Sigmoid colon (tissue), 7 donors: ENCODE data around the gene MALL. TPM values are rescaled to one million over a fixed set of nuclear protein-coding genes. Genes with fewer than 3 reads are reported as not detected.

Experiments used
- DNase-seq: peaks from one replicate; pipeline ENCODE4 v3.0.0-alpha.2; 2019
- H3K27ac ChIP-seq, 4 donors: fragments of 200-600 bp; sonication (generic); one replicate each; pipeline ENCODE4 v1.5.1; 2016 to 2019; ENCODE audit warnings: mild to moderate bottlenecking in 1 of 4
- H3K27me3 ChIP-seq, 3 donors: fragments of 200-600 bp; sonication (generic); one replicate each; pipeline ENCODE4 v1.5.1; 2019; ENCODE audit warnings: mild to moderate bottlenecking in 1 of 3
- H3K36me3 ChIP-seq, 4 donors: fragments of 200-600 bp; sonication (generic); one replicate each; pipeline ENCODE4 v1.5.1; 2016 to 2019
- H3K4me1 ChIP-seq, 4 donors: fragments of 200-600 bp; sonication (generic); one replicate each; pipeline ENCODE4 v1.5.1; 2017 to 2019
- H3K4me3 ChIP-seq, 4 donors: fragments of 200-600 bp; sonication (generic); one replicate each; pipeline ENCODE4 v1.5.1; 2017 to 2019; ENCODE audit warnings: mild to moderate bottlenecking in 2 of 4, moderate library complexity in 1 of 4
- H3K9me3 ChIP-seq, 4 donors: fragments of 200-600 bp in 3 of 4; sonication (generic) in 3 of 4; one replicate each; pipeline versions ENCODE4 v1.5.1 to v1.6.1; 2013 to 2019
- CTCF ChIP-seq, 4 experiments: fragments of 450-650 bp in 3 of 4; fragments of 200-600 bp in 1 of 4; IDR thresholded peaks; one replicate each; pipeline ENCODE4 v1.5.1; 2016 to 2019; ENCODE audit warnings: antibody characterized with exemption in 4 of 4, mild to moderate bottlenecking in 3 of 4, moderate library complexity in 2 of 4
- EP300 ChIP-seq, 4 donors: sonication (generic); formaldehyde crosslinking; IDR thresholded peaks; one replicate each; pipeline ENCODE4 v1.6.1; 2017; ENCODE audit warnings: antibody characterized with exemption in 4 of 4
- POLR2A ChIP-seq, 2 donors: fragments of 450-650 bp; IDR thresholded peaks; one replicate each; pipeline ENCODE4 v1.6.1; 2016; ENCODE audit warnings: antibody characterized with exemption in 2 of 2, mild to moderate bottlenecking in 2 of 2, moderate library complexity in 2 of 2
- POLR2AphosphoS5 ChIP-seq, 4 donors: sonication (generic); formaldehyde crosslinking; IDR thresholded peaks; one replicate each; pipeline ENCODE4 v1.6.1; 2017; ENCODE audit warnings: antibody characterized with exemption in 4 of 4
- WGBS, 2 donors: extraction: QIAGEN DNeasy Blood & Tissue Kit; methylation state at CpG; one replicate each; pipeline ENCODE4 v1.1.7; 2013; 5-methylcytosine and 5-hydroxymethylcytosine counted together
- intact Hi-C: fragments of 100-400 bp; cut with DNase I; formaldehyde crosslinking; loops from one replicate; pipeline ENCODE4 v1.15.1; 2023
- polyA plus RNA-seq, 3 donors: library from polyadenylated mRNA; stranded (reverse); fragments of 200-250 nt; gene quantifications; one replicate each; pipeline ENCODE4 v1.2.3, GENCODE V29; 2013
- total RNA-seq, 4 donors: library from RNA; depleted of rRNA; stranded (reverse); fragments of >200 nt; gene quantifications; one replicate each; pipeline ENCODE4 v1.1.0, GENCODE V29; 2016
- donor health status: healthy with polysubstance abuse.
- donor health status: Bipolar disorder and iron deficiency.
- donor health status: healthy.

MALL gene
- total and polyA plus RNA-seq, 7 donors, result 1.5 to 183 (median 14.1) TPM

GRCh38 chr2:110126086-110126773 is 10.6 kb upstream of the MALL start:
- intact Hi-C loops, result no loop called here
- TF ChIP-seq CTCF (IDR thresholded peaks at IDR 0.05) (no peak), POLR2AphosphoS5 (IDR thresholded peaks at IDR 0.05) (no peak), EP300 (IDR thresholded peaks at IDR 0.05) (no peak), POLR2A (IDR thresholded peaks at IDR 0.05) (no peak)
- 86 to 87% methylated on average over 4 of the region's 4 CpGs for WGBS, 2 donors

GRCh38 chr2:110124939-110125691 is 9.5 kb upstream of the MALL start:
- WGBS, 2 donors, result 88 to 89% methylated on average over 6 of the region's 6 CpGs
- Histone ChIP-seq H3K4me1 (no peaks in the 10 kb centered on the region), H3K27ac (no peak overlapping the region), H3K36me3 (peaks cover 0 to 10% (median 2%) of the 10 kb centered on the region in 4 donors), H3K9me3 (no peaks in the 10 kb centered on the region), H3K27me3 (peaks cover 0 to 12% (median 0%) of the 10 kb centered on the region in 3 donors), H3K4me3 (no peak overlapping the region)
- intact Hi-C loops, result no loop called here
- TF ChIP-seq POLR2AphosphoS5 (IDR thresholded peaks at IDR 0.05) (no peak), EP300 (IDR thresholded peaks at IDR 0.05) (no peak), POLR2A (IDR thresholded peaks at IDR 0.05) (no peak), CTCF (IDR thresholded peaks at IDR 0.05) (no peak)
- DNase-seq, result no peak

More at GRCh38 chr2:110126086-110126773, 10.6 kb upstream of the MALL start:
- Histone ChIP-seq H3K4me3 (no peak overlapping the region), H3K9me3 (no peaks in the 10 kb centered on the region), H3K27ac (no peak overlapping the region), H3K4me1 (no peaks in the 10 kb centered on the region), H3K27me3 (peaks cover 0 to under 1% (median 0%) of the 10 kb centered on the region in 3 donors), H3K36me3 (peaks cover 0 to 10% (median 2%) of the 10 kb centered on the region in 4 donors)
- no peak for DNase-seq

GRCh38 chr2:110124038-110124825 is 8.6 kb upstream of the MALL start:
- intact Hi-C loops, result no loop called here
- H3K27me3 ChIP-seq, result peaks cover 0 to 19% (median 0%) of the 10 kb centered on the region in 3 donors
- H3K36me3 ChIP-seq, result peaks cover 0 to 10% (median 2%) of the 10 kb centered on the region in 4 donors
- H3K27ac ChIP-seq, result no peak overlapping the region
- H3K4me3 ChIP-seq, result no peak overlapping the region
- WGBS, 2 donors, result 84 to 90% methylated on average over 4 of the region's 4 CpGs
- TF ChIP-seq CTCF (IDR thresholded peaks at IDR 0.05), result no peak
- no peak for TF ChIP-seq POLR2A (IDR thresholded peaks at IDR 0.05)
- TF ChIP-seq POLR2AphosphoS5 (IDR thresholded peaks at IDR 0.05), result no peak
- no peak for TF ChIP-seq EP300 (IDR thresholded peaks at IDR 0.05)
- no peaks in the 10 kb centered on the region for H3K4me1 ChIP-seq
- no peak for DNase-seq
- H3K9me3 ChIP-seq, result no peaks in the 10 kb centered on the region

- Histone ChIP-seq H3K27ac (no peak overlapping the region), H3K27me3 (peaks cover 7 to 40% (median 8%) of the 10 kb centered on the region in 3 donors), H3K9me3 (no peaks in the 10 kb centered on the region), H3K36me3 (peaks cover 0 to 10% (median 2%) of the 10 kb centered on the region in 4 donors), H3K4me1 (peaks cover 0 to under 1% (median 0%) of the 10 kb centered on the region in 4 donors), H3K4me3 (no peak overlapping the region)
- TF ChIP-seq POLR2AphosphoS5 (IDR thresholded peaks at IDR 0.05), result no peak
- TF ChIP-seq POLR2A (IDR thresholded peaks at IDR 0.05), result no peak
- WGBS, 2 donors, result 94 to 96% methylated on average over 3 of the region's 3 CpGs
- DNase-seq, result no peak
- intact Hi-C loops, result no loop called here
Measured at GRCh38 chr2:110121592-110121991, 6.0 kb upstream of the MALL start.

GRCh38 chr2:110121052-110121334 is 5.4 kb upstream of the MALL start:
- no peaks in the 10 kb centered on the region for H3K9me3 ChIP-seq
- intact Hi-C loops, result no loop called here
- TF ChIP-seq EP300 (IDR thresholded peaks at IDR 0.05), result no peak
- DNase-seq, result no peak
- peaks cover 13 to 46% (median 14%) of the 10 kb centered on the region in 3 donors for H3K27me3 ChIP-seq
- peaks cover 0 to 10% (median 2%) of the 10 kb centered on the region in 4 donors for H3K36me3 ChIP-seq
- WGBS, 2 donors, result 81 to 89% methylated on average over 2 of the region's 2 CpGs
- H3K27ac ChIP-seq, result no peak overlapping the region
- H3K4me3 ChIP-seq, result no peak overlapping the region
- peaks cover 0 to 6% (median 3%) of the 10 kb centered on the region in 4 donors for H3K4me1 ChIP-seq
